ENCODE measurements around the gene TRIML2.

DNA sequence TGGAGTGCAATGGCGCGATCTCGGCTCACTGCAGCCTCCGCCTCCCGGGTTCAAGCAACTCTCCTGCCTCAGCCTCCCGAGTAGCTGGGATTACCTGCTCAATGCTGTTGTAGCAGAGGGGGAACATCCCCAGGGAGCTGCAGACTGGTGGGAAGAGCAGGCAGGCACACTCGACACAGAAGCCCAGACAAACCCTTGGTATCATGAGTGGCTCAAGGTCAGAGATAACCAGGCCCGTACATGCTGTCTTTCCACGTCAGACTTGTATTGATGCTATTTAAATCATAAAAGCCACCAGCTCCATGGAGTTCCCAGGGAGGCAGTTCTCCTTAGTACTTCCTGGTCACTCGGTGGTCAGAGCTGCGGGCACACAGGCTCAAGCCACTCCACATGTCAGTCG lies 33.2 kb downstream of the TRIML2 start:
- TF ChIP-seq EZH2 (IDR thresholded peaks at IDR 0.05; ENCODE audit: borderline replicate concordance, low read length): no peak
- TF ChIP-seq, protein P1, sequence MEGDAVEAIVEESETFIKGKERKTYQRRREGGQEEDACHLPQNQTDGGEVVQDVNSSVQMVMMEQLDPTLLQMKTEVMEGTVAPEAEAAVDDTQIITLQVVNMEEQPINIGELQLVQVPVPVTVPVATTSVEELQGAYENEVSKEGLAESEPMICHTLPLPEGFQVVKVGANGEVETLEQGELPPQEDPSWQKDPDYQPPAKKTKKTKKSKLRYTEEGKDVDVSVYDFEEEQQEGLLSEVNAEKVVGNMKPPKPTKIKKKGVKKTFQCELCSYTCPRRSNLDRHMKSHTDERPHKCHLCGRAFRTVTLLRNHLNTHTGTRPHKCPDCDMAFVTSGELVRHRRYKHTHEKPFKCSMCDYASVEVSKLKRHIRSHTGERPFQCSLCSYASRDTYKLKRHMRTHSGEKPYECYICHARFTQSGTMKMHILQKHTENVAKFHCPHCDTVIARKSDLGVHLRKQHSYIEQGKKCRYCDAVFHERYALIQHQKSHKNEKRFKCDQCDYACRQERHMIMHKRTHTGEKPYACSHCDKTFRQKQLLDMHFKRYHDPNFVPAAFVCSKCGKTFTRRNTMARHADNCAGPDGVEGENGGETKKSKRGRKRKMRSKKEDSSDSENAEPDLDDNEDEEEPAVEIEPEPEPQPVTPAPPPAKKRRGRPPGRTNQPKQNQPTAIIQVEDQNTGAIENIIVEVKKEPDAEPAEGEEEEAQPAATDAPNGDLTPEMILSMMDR (IDR thresholded peaks at IDR 0.05; ENCODE audit: low read length): no peak

Data from OCI-LY1 (cell line).